ENCODE measurements around the gene P3H3. TPM values are rescaled to one million over a fixed set of nuclear protein-coding genes. Genes with fewer than 3 reads are reported as not detected.

Gene P3H3
- total RNA-seq, 1 donor from 2014 or later, result 1.7 TPM

Other genes with a start within 250 kb of the P3H3 start
- gene CHD4, start 221.0 kb upstream of the P3H3 start, total RNA-seq, result 119 TPM
- gene LPAR5, start 192.4 kb upstream of the P3H3 start, total RNA-seq, result 18.9 TPM
- 0.56 TPM for gene ACRBP, start 181.0 kb upstream of the P3H3 start, total RNA-seq
- gene ING4, start 165.3 kb upstream of the P3H3 start, total RNA-seq, result 15.4 TPM
- 22.8 TPM for gene ZNF384, start 139.0 kb upstream of the P3H3 start, total RNA-seq
- not detected for gene PIANP, start 127.6 kb upstream of the P3H3 start, total RNA-seq
- gene COPS7A, start 104.4 kb upstream of the P3H3 start, total RNA-seq, result 54.3 TPM
- 122 TPM for gene MLF2, start 75.3 kb upstream of the P3H3 start, total RNA-seq
- 234 TPM for gene PTMS, start 62.0 kb upstream of the P3H3 start, total RNA-seq
- not detected for gene LAG3, start 55.9 kb upstream of the P3H3 start, total RNA-seq
- 2.2 TPM for gene CD4, start 38.9 kb upstream of the P3H3 start, total RNA-seq
- gene GPR162, start 6.6 kb upstream of the P3H3 start, total RNA-seq, result 0.76 TPM
- gene GNB3, start 12.5 kb downstream of the P3H3 start, total RNA-seq, result not detected
- gene CDCA3, start 22.9 kb downstream of the P3H3 start, total RNA-seq, result 13.9 TPM
- gene USP5, start 23.7 kb downstream of the P3H3 start, total RNA-seq, result 91.1 TPM
- gene TPI1, start 39.1 kb downstream of the P3H3 start, total RNA-seq, result 629 TPM
- 6.4 TPM for gene SPSB2, start 44.9 kb downstream of the P3H3 start, total RNA-seq
- 3.2 TPM for gene LRRC23, start 76.4 kb downstream of the P3H3 start, total RNA-seq
- 3.7 TPM for gene ENO2, start 86.2 kb downstream of the P3H3 start, total RNA-seq
- gene ATN1, start 99.6 kb downstream of the P3H3 start, total RNA-seq, result 29.1 TPM
- not detected for gene RNU7-1, start 115.4 kb downstream of the P3H3 start, total RNA-seq
- 84.0 TPM for gene C12orf57, start 115.6 kb downstream of the P3H3 start, total RNA-seq
- 17.8 TPM for gene PTPN6, start 122.9 kb downstream of the P3H3 start, total RNA-seq
- gene PHB2, start 142.3 kb downstream of the P3H3 start, total RNA-seq, result 221 TPM
- gene EMG1, start 142.5 kb downstream of the P3H3 start, total RNA-seq, result 53.9 TPM
- gene LPCAT3, start 190.1 kb downstream of the P3H3 start, total RNA-seq, result 40.3 TPM
- gene C1S, start 232.3 kb downstream of the P3H3 start, total RNA-seq, result 36.5 TPM

All from esophagus mucosa (tissue), 1 donor.